Keratinocyte (primary cell): ENCODE measurements around the gene WASF3.

Experiments used
- CTCF ChIP-seq, 3 experiments: IDR thresholded peaks in 1 of 3; conservative IDR thresholded peaks in 1 of 3; optimal IDR thresholded peaks in 1 of 3; 2 replicates in 2 of 3; 3 replicates in 1 of 3; pipeline versions ENCODE3 to v1.5.1; 2011; ENCODE audit warnings: low read length in 3 of 3, mild to moderate bottlenecking in 3 of 3, moderate library complexity in 2 of 3, control low read depth in 1 of 3, inconsistent platforms in 1 of 3; ENCODE audit not compliant: insufficient read depth in 2 of 3; ENCODE audit errors: extremely low read depth in 1 of 3
- EZH2 ChIP-seq: IDR thresholded peaks from one replicate; pipeline ENCODE4 v1.6.1; 2012; ENCODE audit warnings: inconsistent platforms, mild to moderate bottlenecking, low read length, moderate library complexity

GRCh38 chr13:26707122-26708006, 149.9 kb downstream of the WASF3 start:
- TF ChIP-seq CTCF (optimal IDR thresholded peaks at IDR 0.05 in 1 of 3, IDR thresholded peaks at IDR 0.05 in 1 of 3, conservative IDR thresholded peaks at IDR 0.05 in 1 of 3; ENCODE audit: extremely low read depth in 1 of 3, insufficient read depth in 2 of 3, low read length in 3 of 3) (peak; percentile 58 to 79 (median 75)), EZH2 (no peak)
